ENCODE data around the gene CANT1. TPM values are rescaled to one million over a fixed set of nuclear protein-coding genes. Genes with fewer than 3 reads are reported as not detected.

The CANT1 gene
- total RNA-seq, 1 experiment from 2014 or later = 33.0 TPM

GRCh38 chr17:79011451-79012147, 2.0 kb upstream of the CANT1 start:
- peaks cover 68% of the 10 kb centered on the region for H3K27me3 Mint-ChIP-seq (ENCODE audit: low read depth)
- no peaks in the 10 kb centered on the region for H4K20me1 ChIP-seq (ENCODE audit: control insufficient read depth, insufficient read depth, insufficient read length)
- no peak overlapping the region for H2BK15ac ChIP-seq (ENCODE audit: low read depth, low read length)
- H3K27ac Mint-ChIP-seq = no peak overlapping the region; a peak in 1 of 7 replicates
- H3K4me2 ChIP-seq (ENCODE audit: insufficient read depth, insufficient read length, low read length) = no peak overlapping the region
- H3K79me2 ChIP-seq (ENCODE audit: insufficient read depth, low read length) = peaks cover 3% of the 10 kb centered on the region; the same call in 1 of the 2 replicates
- H3K4me3 Mint-ChIP-seq = no peak overlapping the region
- H2AK5ac ChIP-seq (ENCODE audit: insufficient read length, low read length) = no peak overlapping the region
- no peaks in the 10 kb centered on the region for H3K79me1 ChIP-seq (ENCODE audit: insufficient read depth, low read depth, low read length, poor library complexity, severe bottlenecking)
- peaks cover 8% of the 10 kb centered on the region for H3K23me2 ChIP-seq (ENCODE audit: insufficient read length, low read depth, low read length, poor library complexity, severe bottlenecking)
- peaks cover 42 to 43% of the 10 kb centered on the region in 2 experiments for H3K9me3 Mint-ChIP-seq
- H3K23ac ChIP-seq (ENCODE audit: insufficient read length, low read depth, low read length) = no peak overlapping the region
- no peak overlapping the region for H2BK120ac ChIP-seq (ENCODE audit: low read depth, low read length, poor library complexity, severe bottlenecking)
- no peak overlapping the region for H3K14ac ChIP-seq (ENCODE audit: insufficient read depth, low read length)
- no peak overlapping the region for H3K18ac ChIP-seq (ENCODE audit: insufficient read length, low read depth, low read length)
- no peak overlapping the region for H4K5ac ChIP-seq (ENCODE audit: insufficient read length, low read depth, low read length)
- peaks cover 15 to 27% of the 10 kb centered on the region in 2 experiments for H3K4me1 Mint-ChIP-seq
- no peak overlapping the region for H2BK12ac ChIP-seq (ENCODE audit: insufficient read length, low read depth, low read length)
- peaks cover 6 to 8% (median 8%) of the 10 kb centered on the region in 3 experiments; a peak in 6 of 7 replicates for H3K36me3 Mint-ChIP-seq (ENCODE audit: insufficient read depth in 1 of 3, low read depth in 3 of 3)
- no peak for TF ChIP-seq CTCF (conservative IDR thresholded peaks at IDR 0.05)
- H2AFZ ChIP-seq (ENCODE audit: low read length) = no peak overlapping the region
- no peak overlapping the region for H4K8ac ChIP-seq (replicated peaks; ENCODE audit: insufficient read length, low read depth, low read length)
- no peak overlapping the region for H3K27ac ChIP-seq (ENCODE audit: insufficient read length, low read depth, low read length)
- H3K4ac ChIP-seq (ENCODE audit: low read depth, low read length) = no peak overlapping the region
- no peaks in the 10 kb centered on the region for H3K4me1 ChIP-seq (ENCODE audit: insufficient read depth, low read length)
- H2BK20ac ChIP-seq (ENCODE audit: low read depth, low read length, poor library complexity, severe bottlenecking) = no peak overlapping the region
- WGBS (ENCODE audit: extremely low coverage, insufficient read length, low lambda C conversion rate) = no CpG with 5 or more reads among the region's 5 CpGs
- H4K91ac ChIP-seq (ENCODE audit: insufficient read length, low read depth, low read length) = no peak overlapping the region
- H3K9ac ChIP-seq (ENCODE audit: extremely low read depth, insufficient read length, low read length) = no peak overlapping the region
- H3K27me3 ChIP-seq (ENCODE audit: insufficient read depth, low read length) = peaks cover 19% of the 10 kb centered on the region; the same call in 1 of the 2 replicates
- H3T11ph ChIP-seq (ENCODE audit: low read length) = no peak overlapping the region
- H2BK5ac ChIP-seq (ENCODE audit: insufficient read length, low read length) = no peak overlapping the region
- no peak for DNase-seq
- H3K9me3 ChIP-seq (ENCODE audit: control insufficient read depth, low read depth, low read length) = peaks cover 13% of the 10 kb centered on the region
- no peak overlapping the region for H3K56ac ChIP-seq (ENCODE audit: insufficient read length, low read depth, low read length)
